GM12891 (cell line): ENCODE measurements around the gene NFE2L2. TPM values are rescaled to one million over a fixed set of nuclear protein-coding genes. Genes with fewer than 3 reads are reported as not detected.
A peak's percentile ranks its signal among the peaks of the same experiment; 100 is the strongest.
"Not testable (repeated sequence)": the region's sequence is repeated elsewhere in the genome, so short reads cannot be mapped to it uniquely, and the experiment has no call there.

Source experiments
- DNase-seq: peaks from one replicate; pipeline ENCODE4 v3.0.0; 2011; ENCODE audit warnings: low spot score; ENCODE audit not compliant: insufficient read length
- FAIRE-seq: peaks from 2 replicates; lab custom pipeline; 2011; peaks lifted over from hg19 to GRCh38; lab: Jason Lieb, UNC
- PAX5 ChIP-seq: IDR thresholded peaks from 2 replicates; pipeline ENCODE4 v1.6.1; 2011; ENCODE audit warnings: low read length, moderate library complexity, mild to moderate bottlenecking; ENCODE audit not compliant: insufficient read depth, severe bottlenecking
- POLR2A ChIP-seq: IDR thresholded peaks from 2 replicates; pipeline ENCODE4 v1.6.1; 2011; ENCODE audit warnings: low read depth, low read length, control low read depth
- POLR2AphosphoS5 ChIP-seq: IDR thresholded peaks from 2 replicates; pipeline ENCODE4 v1.6.1; 2011; ENCODE audit warnings: low read depth, low read length, control low read depth
- POU2F2 ChIP-seq: IDR thresholded peaks from 2 replicates; pipeline ENCODE4 v1.6.1; 2011; ENCODE audit warnings: low read depth, mild to moderate bottlenecking, control low read depth, low read length, moderate library complexity
- SPI1 ChIP-seq: IDR thresholded peaks from 2 replicates; pipeline ENCODE4 v1.6.1; 2011; ENCODE audit warnings: low read depth, low read length, control low read depth
- TAF1 ChIP-seq: IDR thresholded peaks from 2 replicates; pipeline ENCODE4 v1.6.1; 2011; ENCODE audit warnings: low read depth, low read length, control low read depth
- polyA plus RNA-seq: library from polyadenylated mRNA; unstranded; fragments of >200 nt; gene quantifications from one replicate; pipeline ENCODE4 v1.2.1, GENCODE V29; 2012; ENCODE audit warnings: low read depth, missing spikeins, inconsistent platforms; ENCODE audit not compliant: missing spikeins

The NFE2L2 gene
- 15.0 TPM for polyA plus RNA-seq

DNA sequence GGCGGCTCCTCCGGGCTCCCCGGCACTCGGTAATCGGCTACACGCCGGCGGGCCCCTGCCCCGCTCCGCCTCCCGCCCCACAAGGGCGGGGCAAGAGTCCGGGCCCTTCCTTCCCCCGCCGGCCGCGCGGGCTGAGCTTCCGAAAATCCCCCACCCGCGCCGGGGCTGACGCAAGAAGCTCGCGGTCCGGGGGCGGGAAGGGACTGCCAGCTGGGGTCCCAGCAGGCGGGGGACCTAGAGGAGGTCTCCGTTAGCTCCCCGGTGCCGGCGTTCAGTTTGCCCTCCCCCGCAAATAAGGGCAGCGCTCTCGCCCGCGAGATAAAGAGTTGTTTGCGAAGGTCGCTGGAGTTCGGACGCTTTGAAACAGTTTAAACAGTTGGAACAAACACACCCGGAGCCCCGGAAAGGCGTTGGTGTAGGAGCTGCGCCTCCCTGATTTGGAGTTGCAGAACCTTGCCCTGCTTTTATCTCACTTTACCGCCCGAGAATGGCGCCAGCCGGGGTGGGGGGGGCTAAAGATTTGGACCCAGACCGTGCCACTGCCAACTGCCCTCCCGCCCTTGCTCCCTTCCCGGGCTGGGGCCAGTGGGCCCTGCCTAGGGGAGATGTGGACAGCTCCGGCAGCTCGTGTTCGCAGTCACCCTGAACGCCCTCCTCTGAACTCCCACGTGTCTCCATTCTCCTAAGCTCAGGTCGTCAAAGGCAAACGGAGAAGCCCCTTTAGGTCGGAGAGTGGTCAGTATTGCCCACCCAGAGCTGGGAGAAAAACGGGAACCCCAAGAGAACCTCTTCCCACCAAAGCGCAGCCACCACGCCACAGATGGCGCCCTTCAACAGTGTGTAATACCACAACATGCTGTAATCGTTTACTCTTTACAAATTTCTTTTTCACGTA is at the start of gene NFE2L2:
NFE2L2 (minus strand) TSS at position 35 of the 895 bp plus-strand sequence. CDS start 151 bp downstream, outside the sequence.
- DNase-seq (peak; percentile 87), FAIRE-seq (peak; percentile 87)
- peak; percentile 29; the same call in 1 of the 2 replicates for TF ChIP-seq POU2F2
- TF ChIP-seq TAF1, result peak; percentile 2; the same call in 1 of the 2 replicates
- peak; percentile 1 for TF ChIP-seq PAX5
- TF ChIP-seq POLR2AphosphoS5, result peak; percentile 57; the same call in 1 of the 2 replicates
- TF ChIP-seq SPI1, result peak; percentile 73
- peak; percentile 52 for TF ChIP-seq POLR2A

DNA sequence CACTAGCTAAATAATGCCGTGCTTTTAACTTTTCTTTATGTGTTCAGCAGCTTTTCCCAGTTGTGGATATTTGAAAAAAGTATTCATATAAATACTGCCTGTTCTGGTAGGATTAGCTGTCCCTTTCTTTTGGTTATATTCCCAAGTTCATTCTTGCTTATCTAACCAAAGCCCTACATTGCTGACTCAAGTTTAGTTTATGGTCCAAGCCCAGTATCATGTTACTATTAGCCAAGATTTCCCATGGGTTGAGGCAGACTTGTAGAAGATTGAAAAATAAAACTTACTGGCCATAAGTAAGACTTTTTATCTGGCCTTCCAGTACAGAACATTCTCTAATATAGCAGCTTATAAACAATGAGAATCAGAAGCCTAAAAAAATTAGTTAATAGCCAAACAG is 49.7 kb upstream of the NFE2L2 start:
- TF ChIP-seq POLR2A (no peak), PAX5 (no peak), POU2F2 (no peak), TAF1 (no peak), POLR2AphosphoS5 (no peak), SPI1 (no peak)
- DNase-seq (no peak), FAIRE-seq (no peak)

DNA sequence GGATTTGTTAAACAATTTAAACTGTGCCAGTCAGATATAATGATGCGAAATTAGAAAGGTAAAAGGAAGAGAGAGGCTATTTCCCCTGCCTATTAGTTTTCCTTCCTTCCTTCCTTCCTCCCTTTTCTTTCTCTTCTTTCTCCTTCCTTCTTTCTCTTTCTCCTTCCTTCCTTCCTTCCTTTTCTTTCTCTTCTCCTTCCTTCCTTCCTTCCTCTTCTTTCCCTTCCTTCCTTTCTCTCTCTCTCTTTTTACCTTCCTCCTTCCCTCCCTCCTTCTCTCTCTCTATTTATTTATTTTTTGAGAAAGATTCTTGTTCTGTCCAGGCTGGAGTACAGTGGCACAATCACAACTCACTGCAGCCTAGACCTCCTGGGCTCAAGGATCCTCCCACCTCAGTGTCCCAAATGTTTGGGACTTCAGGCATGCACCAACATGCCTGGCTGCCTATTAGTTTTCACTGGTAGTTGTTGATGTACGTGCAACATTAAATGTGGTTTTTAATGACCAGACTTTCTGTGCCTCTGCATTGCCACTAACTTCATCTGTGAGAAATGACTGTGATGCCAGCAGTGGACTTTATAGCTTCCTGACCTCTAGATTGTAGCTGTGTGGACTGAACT is 48.7 kb upstream of the NFE2L2 start:
- FAIRE-seq, result no peak
- no peak for DNase-seq
- TF ChIP-seq TAF1, result no peak
- TF ChIP-seq SPI1, result no peak
- TF ChIP-seq POU2F2, result no peak
- no peak for TF ChIP-seq PAX5
- TF ChIP-seq POLR2AphosphoS5, result no peak
- no peak for TF ChIP-seq POLR2A

DNA sequence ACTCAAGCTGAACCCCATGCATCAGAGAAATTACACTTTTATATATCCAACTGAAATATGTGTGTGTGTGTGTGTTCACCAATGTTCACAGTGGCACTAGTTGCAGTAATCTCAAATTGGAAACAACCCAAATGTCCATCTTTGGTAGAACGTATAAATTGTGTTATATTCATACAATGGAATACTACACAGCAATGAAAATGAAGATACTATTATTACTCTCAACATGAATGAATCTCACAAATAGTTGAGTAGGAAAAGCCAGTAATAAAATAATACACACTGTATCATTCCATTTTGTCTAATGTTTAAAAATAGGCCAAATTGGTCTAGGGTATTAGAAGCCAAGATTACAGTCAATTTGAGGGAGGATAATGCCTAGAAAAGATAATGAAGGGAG is 48.0 kb upstream of the NFE2L2 start:
- TF ChIP-seq PAX5 (no peak), POU2F2 (no peak), POLR2AphosphoS5 (no peak), POLR2A (no peak), SPI1 (no peak), TAF1 (no peak)
- DNase-seq (no peak), FAIRE-seq (no peak)

DNA sequence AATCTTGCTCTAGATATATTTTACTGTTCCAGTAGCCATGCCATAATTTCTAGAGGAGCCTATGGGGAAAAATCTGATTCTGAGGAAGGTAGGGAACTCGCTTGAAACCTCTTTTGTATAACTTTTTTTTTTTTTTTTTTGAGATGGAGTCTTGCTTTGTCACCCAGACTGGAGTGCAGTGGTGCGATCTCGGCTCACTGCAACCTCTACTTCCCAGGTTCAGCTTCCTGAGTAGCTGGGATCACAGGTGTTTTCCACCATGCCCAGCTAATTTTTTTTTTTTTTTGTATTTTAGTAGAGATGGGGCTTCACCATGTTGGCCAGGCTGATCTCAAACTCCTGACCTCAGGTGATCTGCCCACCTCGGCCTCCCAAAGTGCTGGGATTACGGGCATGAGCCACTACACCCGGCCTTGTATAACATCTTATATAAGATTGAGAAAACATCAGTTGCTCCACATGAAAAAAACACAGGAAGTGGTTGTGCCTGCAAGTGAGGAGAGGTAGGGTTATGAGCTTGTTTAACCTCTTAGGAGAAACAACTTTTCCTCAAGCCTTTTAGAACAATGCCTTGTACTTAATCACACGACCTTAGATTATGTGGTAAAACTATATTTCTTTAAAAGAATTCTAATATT is 45.3 kb upstream of the NFE2L2 start:
- not testable (repeated sequence) for DNase-seq, FAIRE-seq

DNA sequence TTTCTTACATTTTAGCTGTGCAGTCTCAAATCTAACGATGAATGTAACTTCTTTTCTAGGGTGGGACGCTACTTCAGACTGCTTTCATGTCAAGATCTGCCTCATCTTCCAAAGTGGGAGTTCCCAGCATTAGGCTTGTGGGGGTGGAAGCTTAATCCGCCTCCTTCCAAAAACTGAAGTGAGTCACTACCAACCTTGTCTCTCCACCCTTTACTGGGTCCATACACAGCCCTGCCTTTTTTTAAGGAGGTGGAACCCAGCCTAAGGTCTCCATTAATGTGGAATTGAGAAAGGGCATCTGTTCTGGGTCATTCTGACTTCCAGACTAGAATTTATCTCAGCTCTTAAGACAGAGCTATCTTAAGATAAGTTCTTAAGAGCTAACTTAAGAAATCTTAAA is 42.0 kb upstream of the NFE2L2 start:
- DNase-seq, result no peak
- no peak for FAIRE-seq
- TF ChIP-seq TAF1, result no peak
- no peak for TF ChIP-seq SPI1
- no peak for TF ChIP-seq PAX5
- no peak for TF ChIP-seq POU2F2
- no peak for TF ChIP-seq POLR2AphosphoS5
- TF ChIP-seq POLR2A, result no peak

DNA sequence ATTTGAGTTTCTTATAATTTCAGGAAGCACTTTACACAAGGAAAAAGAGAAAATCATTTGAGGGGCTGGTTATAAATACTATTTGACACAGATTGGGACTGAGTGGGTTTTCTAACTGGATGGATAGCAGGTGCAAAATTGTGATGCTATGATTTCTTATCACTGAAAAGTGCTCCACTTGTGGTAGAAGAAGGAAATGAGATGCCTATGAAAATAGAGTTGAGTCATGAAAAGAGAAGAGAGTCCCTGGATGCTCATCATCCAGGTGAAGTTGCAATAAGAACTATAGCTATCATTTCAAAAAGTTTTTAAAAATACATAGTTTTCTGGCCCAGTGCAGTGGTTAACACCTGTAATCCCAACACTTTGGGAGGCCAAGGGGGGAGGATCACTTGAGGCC is 39.4 kb upstream of the NFE2L2 start:
- FAIRE-seq, result no peak
- TF ChIP-seq POLR2AphosphoS5, result no peak
- TF ChIP-seq SPI1, result no peak
- TF ChIP-seq POU2F2, result no peak
- TF ChIP-seq TAF1, result no peak
- DNase-seq, result no peak

DNA sequence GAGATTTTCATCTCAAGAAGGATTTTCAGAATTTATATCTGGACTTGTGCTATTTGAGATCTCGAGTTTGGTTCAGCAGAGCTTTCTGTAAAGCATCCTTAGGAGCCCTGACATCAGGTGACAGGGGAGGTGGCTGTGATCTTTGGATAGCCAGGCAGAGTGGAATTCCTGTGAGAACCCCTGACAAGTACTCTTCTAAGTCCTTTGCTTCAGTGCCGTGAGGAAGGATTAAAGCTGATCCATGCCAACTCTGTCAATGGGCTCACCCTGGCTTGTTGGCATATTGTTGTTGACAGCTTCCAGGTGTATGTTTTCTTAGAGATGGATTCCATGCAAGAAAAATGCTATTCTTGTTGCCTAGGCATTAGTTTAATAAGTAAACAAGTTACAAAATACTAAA is 38.0 kb upstream of the NFE2L2 start:
- TF ChIP-seq SPI1, result no peak
- TF ChIP-seq TAF1, result no peak
- TF ChIP-seq POLR2AphosphoS5, result no peak
- no peak for TF ChIP-seq POLR2A
- TF ChIP-seq PAX5, result no peak
- no peak for TF ChIP-seq POU2F2
- no peak for DNase-seq
- no peak for FAIRE-seq

DNA sequence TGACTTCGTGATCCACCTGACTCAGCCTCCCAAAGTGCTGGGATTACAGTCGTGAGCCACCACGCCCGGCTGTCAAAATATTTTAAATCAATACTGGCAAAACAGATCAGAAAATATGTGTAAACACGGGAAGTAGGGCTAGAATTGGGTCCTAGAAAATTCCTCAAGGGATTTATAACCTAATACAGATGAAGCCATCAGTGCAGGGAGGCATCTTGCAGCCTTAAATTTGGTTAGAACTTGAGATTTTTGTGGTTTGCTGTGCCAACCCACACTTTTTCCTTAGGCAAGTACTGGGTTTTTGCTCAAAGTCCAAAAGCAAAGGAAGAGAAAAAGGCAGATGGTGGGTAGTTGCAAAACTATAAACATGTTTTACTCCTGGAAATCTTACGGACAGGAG is 33.7 kb upstream of the NFE2L2 start:
- no peak for DNase-seq
- no peak for TF ChIP-seq POU2F2
- no peak for TF ChIP-seq POLR2A
- no peak for TF ChIP-seq TAF1
- no peak for TF ChIP-seq POLR2AphosphoS5
- TF ChIP-seq PAX5, result no peak
- no peak for TF ChIP-seq SPI1
- no peak for FAIRE-seq

DNA sequence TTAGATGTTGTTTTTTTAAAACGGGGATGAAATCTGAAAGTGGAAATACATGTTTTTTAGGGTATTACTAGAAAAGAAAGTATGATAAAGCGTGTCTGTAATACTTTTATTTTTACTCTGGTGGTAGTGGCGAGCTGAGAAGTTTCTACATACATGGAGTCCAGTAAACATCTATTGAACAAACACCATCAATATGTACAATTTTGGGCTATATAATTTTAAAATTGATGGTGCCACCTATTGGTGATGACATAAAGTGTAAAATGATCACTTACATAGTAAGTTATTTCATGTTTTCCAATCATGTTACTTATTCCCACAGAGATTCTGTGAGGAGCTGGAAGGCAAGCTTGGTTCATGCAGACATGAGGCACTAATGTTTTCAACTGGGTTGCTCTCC is 31.5 kb upstream of the NFE2L2 start:
- peak; percentile 51 for FAIRE-seq
- TF ChIP-seq PAX5 (no peak), SPI1 (no peak), POLR2AphosphoS5 (no peak), TAF1 (no peak), POU2F2 (no peak), POLR2A (no peak)
- no peak for DNase-seq
